Suprapubic skin (tissue), 4 donors: ENCODE measurements around the gene GRIK4. TPM values are rescaled to one million over a fixed set of nuclear protein-coding genes. Genes with fewer than 3 reads are reported as not detected.

Experiments
- DNase-seq, 2 donors: peaks; one replicate each; pipeline ENCODE4 v3.0.0-alpha.2; 2019; ENCODE audit warnings: low spot score in 2 of 2
- H3K27ac ChIP-seq: fragments of 200-600 bp; sonication (generic); one replicate; pipeline ENCODE4 v1.5.1; 2019
- H3K27me3 ChIP-seq: fragments of 200-600 bp; sonication (generic); one replicate; pipeline ENCODE4 v1.5.1; 2019
- H3K36me3 ChIP-seq: fragments of 200-600 bp; sonication (generic); one replicate; pipeline ENCODE4 v1.5.1; 2019
- H3K4me1 ChIP-seq: fragments of 200-600 bp; sonication (generic); one replicate; pipeline ENCODE4 v1.5.1; 2019
- H3K4me3 ChIP-seq: fragments of 200-600 bp; sonication (generic); one replicate; pipeline ENCODE4 v1.5.1; 2019; ENCODE audit warnings: mild to moderate bottlenecking
- H3K9me3 ChIP-seq: fragments of 200-600 bp; sonication (generic); one replicate; pipeline ENCODE4 v1.5.1; 2019
- CTCF ChIP-seq, 2 donors: fragments of 200-600 bp in 1 of 2; fragments of 450-650 bp in 1 of 2; sonication (generic) in 1 of 2; IDR thresholded peaks; one replicate each; pipeline ENCODE4 v1.5.1; 2016 to 2019; ENCODE audit warnings: antibody characterized with exemption in 2 of 2, mild to moderate bottlenecking in 1 of 2, moderate library complexity in 1 of 2
- EP300 ChIP-seq: sonication (generic); formaldehyde crosslinking; IDR thresholded peaks from one replicate; pipeline ENCODE4 v1.6.1; 2017; ENCODE audit warnings: antibody characterized with exemption
- POLR2A ChIP-seq, 2 donors: fragments of 450-650 bp; IDR thresholded peaks; one replicate each; pipeline ENCODE4 v1.6.1; 2017; ENCODE audit warnings: antibody characterized with exemption in 2 of 2, mild to moderate bottlenecking in 2 of 2, moderate library complexity in 2 of 2
- POLR2AphosphoS5 ChIP-seq, 3 donors: sonication (generic); formaldehyde crosslinking; IDR thresholded peaks; one replicate each; pipeline ENCODE4 v1.6.1; 2017; ENCODE audit warnings: antibody characterized with exemption in 3 of 3
- WGBS: methylation state at CpG from one replicate; pipeline ENCODE4 v1.1.5; 2018; 5-methylcytosine and 5-hydroxymethylcytosine counted together
- total RNA-seq, 4 donors: library from RNA; depleted of rRNA; stranded (reverse); fragments of >200 nt; gene quantifications; one replicate each; pipeline ENCODE4 v1.1.0, GENCODE V29; 2016

Gene GRIK4
- total RNA-seq, 4 donors from 2014 or later: 0.24 TPM; not detected in 3

GRCh38 chr11:120589376-120589775, 77.8 kb downstream of the GRIK4 start:
- TF ChIP-seq POLR2A (IDR thresholded peaks at IDR 0.05): no peak
- no peak for TF ChIP-seq CTCF (IDR thresholded peaks at IDR 0.05)
- no peak for TF ChIP-seq POLR2AphosphoS5 (IDR thresholded peaks at IDR 0.05)
- no peak for TF ChIP-seq EP300
- DNase-seq: no peak
- no peaks in the 10 kb centered on the region for H3K4me1 ChIP-seq
- 88% methylated on average over 11 of the region's 11 CpGs for WGBS
- H3K27me3 ChIP-seq: peaks cover 19% of the 10 kb centered on the region
- H3K27ac ChIP-seq: no peak overlapping the region
- H3K36me3 ChIP-seq: no peaks in the 10 kb centered on the region
- no peak overlapping the region for H3K4me3 ChIP-seq
- no peaks in the 10 kb centered on the region for H3K9me3 ChIP-seq

- WGBS: 88% methylated on average over 3 of the region's 3 CpGs
- no peaks in the 10 kb centered on the region for H3K36me3 ChIP-seq
- no peak overlapping the region for H3K4me3 ChIP-seq
- peaks cover 19% of the 10 kb centered on the region for H3K27me3 ChIP-seq
- TF ChIP-seq EP300 (no peak), POLR2A (IDR thresholded peaks at IDR 0.05) (no peak), POLR2AphosphoS5 (IDR thresholded peaks at IDR 0.05) (no peak), CTCF (IDR thresholded peaks at IDR 0.05) (no peak)
- no peaks in the 10 kb centered on the region for H3K9me3 ChIP-seq
- DNase-seq: no peak
- no peak overlapping the region for H3K27ac ChIP-seq
- H3K4me1 ChIP-seq: no peaks in the 10 kb centered on the region
These were observed 78.9 kb downstream of the GRIK4 start for GRCh38 chr11:120590472-120590871.

- Histone ChIP-seq H3K27me3 (peaks cover 16% of the 10 kb centered on the region), H3K4me3 (no peak overlapping the region), H3K27ac (no peak overlapping the region), H3K9me3 (no peaks in the 10 kb centered on the region), H3K4me1 (no peaks in the 10 kb centered on the region), H3K36me3 (no peaks in the 10 kb centered on the region)
- DNase-seq: no peak
- WGBS: 90% methylated on average over 9 of the region's 9 CpGs
- TF ChIP-seq POLR2AphosphoS5 (IDR thresholded peaks at IDR 0.05) (no peak), POLR2A (IDR thresholded peaks at IDR 0.05) (no peak), CTCF (IDR thresholded peaks at IDR 0.05) (no peak), EP300 (no peak)
These were observed 83.2 kb downstream of the GRIK4 start for GRCh38 chr11:120594746-120595145.

GRCh38 chr11:120595557-120595956, 84.0 kb downstream of the GRIK4 start:
- H3K36me3 ChIP-seq: no peaks in the 10 kb centered on the region
- 93% methylated on average over 4 of the region's 4 CpGs for WGBS
- TF ChIP-seq POLR2A (IDR thresholded peaks at IDR 0.05): no peak
- no peak for TF ChIP-seq POLR2AphosphoS5 (IDR thresholded peaks at IDR 0.05)
- TF ChIP-seq EP300: no peak
- TF ChIP-seq CTCF (IDR thresholded peaks at IDR 0.05): no peak
- no peak overlapping the region for H3K4me3 ChIP-seq
- H3K9me3 ChIP-seq: no peaks in the 10 kb centered on the region
- H3K27ac ChIP-seq: no peak overlapping the region
- no peaks in the 10 kb centered on the region for H3K4me1 ChIP-seq
- H3K27me3 ChIP-seq: peaks cover 16% of the 10 kb centered on the region
- DNase-seq: no peak

GRCh38 chr11:120597250-120598215, 86.0 kb downstream of the GRIK4 start:
- TF ChIP-seq POLR2A (IDR thresholded peaks at IDR 0.05) (no peak), CTCF (IDR thresholded peaks at IDR 0.05) (no peak), EP300 (no peak), POLR2AphosphoS5 (IDR thresholded peaks at IDR 0.05) (no peak)
- Histone ChIP-seq H3K36me3 (no peaks in the 10 kb centered on the region), H3K27me3 (peaks cover 3% of the 10 kb centered on the region), H3K27ac (no peak overlapping the region), H3K9me3 (no peaks in the 10 kb centered on the region), H3K4me3 (no peak overlapping the region), H3K4me1 (no peaks in the 10 kb centered on the region)
- WGBS: 72% methylated on average over 26 of the region's 26 CpGs
- no peak for DNase-seq
